HG03095 (cell line): ENCODE data around the gene CLIP2.

Source experiments
- ATAC-seq: cut with Tn5 transposase; IDR thresholded peaks from one replicate; pipeline ENCODE4 v1.9.1; 2021; ENCODE audit warnings: moderate library complexity; ENCODE audit not compliant: unreplicated experiment

CLIP2 gene

GRCh38 chr7:74269757-74270277 is 19.4 kb upstream of the CLIP2 start:
- ATAC-seq = no peak

GRCh38 chr7:74271742-74272141 is 17.5 kb upstream of the CLIP2 start:
- no peak for ATAC-seq

GRCh38 chr7:74272305-74273038 is 16.7 kb upstream of the CLIP2 start:
- ATAC-seq = peak; percentile 68

GRCh38 chr7:74275401-74275881 is 13.8 kb upstream of the CLIP2 start:
- ATAC-seq = no peak

GRCh38 chr7:74277636-74278035 is 11.6 kb upstream of the CLIP2 start:
- ATAC-seq = no peak

GRCh38 chr7:74280985-74281384 is 8.2 kb upstream of the CLIP2 start:
- ATAC-seq = no peak

GRCh38 chr7:74282748-74283459 is 6.3 kb upstream of the CLIP2 start:
- no peak for ATAC-seq

- no peak for ATAC-seq
Measured at GRCh38 chr7:74283858-74284447, 5.3 kb upstream of the CLIP2 start.

GRCh38 chr7:74284781-74285259 is 4.4 kb upstream of the CLIP2 start:
- ATAC-seq = peak; percentile 43

GRCh38 chr7:74286131-74286530 is 3.1 kb upstream of the CLIP2 start:
- ATAC-seq = no peak

GRCh38 chr7:74287303-74288033 is 1.7 kb upstream of the CLIP2 start:
- no peak for ATAC-seq

- no peak for ATAC-seq
Measured at GRCh38 chr7:74288034-74288881, 949 bp upstream of the CLIP2 start.

- ATAC-seq = no peak
Measured at GRCh38 chr7:74289659-74290552, 699 bp downstream of the CLIP2 start.

- no peak for ATAC-seq
Measured at GRCh38 chr7:74290553-74290950, 1.3 kb downstream of the CLIP2 start.

- ATAC-seq = no peak
Measured at GRCh38 chr7:74290981-74291441, 1.8 kb downstream of the CLIP2 start.

GRCh38 chr7:74291535-74291934 is 2.3 kb downstream of the CLIP2 start:
- ATAC-seq = no peak

- ATAC-seq = no peak
Measured at GRCh38 chr7:74292757-74293576, 3.8 kb downstream of the CLIP2 start.

GRCh38 chr7:74293577-74293908 is 4.3 kb downstream of the CLIP2 start:
- ATAC-seq = no peak
